Tibial nerve (tissue), 4 donors: ENCODE data around the gene FAM83B. TPM values are rescaled to one million over a fixed set of nuclear protein-coding genes. Genes with fewer than 3 reads are reported as not detected.
"Not testable (repeated sequence)": the region's sequence is repeated elsewhere in the genome, so short reads cannot be mapped to it uniquely, and the experiment has no call there.

Experiments used
- DNase-seq, 2 donors: peaks; one replicate each; pipeline ENCODE4 v3.0.0-alpha.2; 2019; ENCODE audit warnings: low spot score in 2 of 2
- H3K27ac ChIP-seq, 4 donors: fragments of 200-600 bp; sonication (generic) in 3 of 4; one replicate each; pipeline ENCODE4 v1.5.1; 2017 to 2019; ENCODE audit warnings: mild to moderate bottlenecking in 1 of 4
- H3K27me3 ChIP-seq, 2 donors: fragments of 200-600 bp; sonication (generic) in 1 of 2; one replicate each; pipeline versions ENCODE4 v1.5.1 to v1.6.0; 2017 to 2019
- H3K36me3 ChIP-seq, 3 donors: fragments of 200-600 bp; sonication (generic); one replicate each; pipeline ENCODE4 v1.5.1; 2018 to 2019
- H3K4me1 ChIP-seq, 4 donors: fragments of 200-600 bp; sonication (generic) in 3 of 4; one replicate each; pipeline ENCODE4 v1.5.1; 2017 to 2019
- H3K4me3 ChIP-seq, 4 donors: fragments of 200-600 bp; sonication (generic) in 3 of 4; one replicate each; pipeline ENCODE4 v1.5.1; 2017 to 2019; ENCODE audit warnings: mild to moderate bottlenecking in 1 of 4, moderate library complexity in 1 of 4
- H3K9me3 ChIP-seq, 4 donors: fragments of 200-600 bp; sonication (generic) in 3 of 4; one replicate each; pipeline ENCODE4 v1.5.1; 2017 to 2019
- CTCF ChIP-seq, 5 experiments: fragments of 200-600 bp in 3 of 5; fragments of 450-650 bp in 2 of 5; sonication (generic) in 3 of 5; IDR thresholded peaks; one replicate each; pipeline ENCODE4 v1.5.1; 2016 to 2019; ENCODE audit warnings: antibody characterized with exemption in 5 of 5, mild to moderate bottlenecking in 3 of 5, moderate library complexity in 2 of 5
- EP300 ChIP-seq, 2 donors: sonication (generic); formaldehyde crosslinking; IDR thresholded peaks; one replicate each; pipeline ENCODE4 v1.6.1; 2017; ENCODE audit warnings: antibody characterized with exemption in 2 of 2, mild to moderate bottlenecking in 1 of 2
- POLR2A ChIP-seq, 2 donors: fragments of 450-650 bp; IDR thresholded peaks; one replicate each; pipeline ENCODE4 v1.6.1; 2017; ENCODE audit warnings: antibody characterized with exemption in 2 of 2, mild to moderate bottlenecking in 2 of 2, moderate library complexity in 2 of 2
- WGBS, 2 donors: methylation state at CpG; one replicate each; pipeline ENCODE4 v1.1.5; 2018; 5-methylcytosine and 5-hydroxymethylcytosine counted together
- total RNA-seq, 4 donors: library from RNA; depleted of rRNA; stranded (reverse); fragments of >200 nt; gene quantifications; one replicate each; pipeline ENCODE4 v1.1.0, GENCODE V29; 2016

FAM83B gene
- total RNA-seq, 4 donors from 2014 or later, result not detected

GRCh38 chr6:54817834-54818233 is 28.7 kb upstream of the FAM83B start:
- Histone ChIP-seq H3K36me3 (no peaks in the 10 kb centered on the region), H3K27ac (no peak overlapping the region), H3K4me3 (no peak overlapping the region), H3K4me1 (no peaks in the 10 kb centered on the region), H3K27me3 (no peaks in the 10 kb centered on the region), H3K9me3 (no peaks in the 10 kb centered on the region)
- TF ChIP-seq CTCF (IDR thresholded peaks at IDR 0.05), result no peak
- no peak for TF ChIP-seq EP300 (IDR thresholded peaks at IDR 0.05)
- TF ChIP-seq POLR2A (IDR thresholded peaks at IDR 0.05), result no peak
- no peak for DNase-seq
- 90 to 91% methylated on average over 2 of the region's 2 CpGs for WGBS, 2 donors

GRCh38 chr6:54824225-54824624 is 22.3 kb upstream of the FAM83B start:
- H3K4me3 ChIP-seq, H3K36me3 ChIP-seq, DNase-seq, H3K27ac ChIP-seq, H3K27me3 ChIP-seq, H3K4me1 ChIP-seq, H3K9me3 ChIP-seq: not testable (repeated sequence)
- 75 to 84% methylated on average over 6 of the region's 6 CpGs for WGBS, 2 donors

- 53 to 57% methylated on average over 2 of the region's 2 CpGs for WGBS, 2 donors
- no peaks in the 10 kb centered on the region for H3K27me3 ChIP-seq
- H3K36me3 ChIP-seq, result no peaks in the 10 kb centered on the region
- H3K9me3 ChIP-seq, result peaks cover 0 to 7% (median 0%) of the 10 kb centered on the region in 4 donors
- H3K4me3 ChIP-seq, result no peak overlapping the region
- no peaks in the 10 kb centered on the region for H3K4me1 ChIP-seq
- no peak for TF ChIP-seq CTCF (IDR thresholded peaks at IDR 0.05)
- TF ChIP-seq EP300 (IDR thresholded peaks at IDR 0.05), result no peak
- no peak for TF ChIP-seq POLR2A (IDR thresholded peaks at IDR 0.05)
- H3K27ac ChIP-seq, result no peak overlapping the region
- no peak for DNase-seq
These were observed 19.6 kb upstream of the FAM83B start for GRCh38 chr6:54827010-54827409.

GRCh38 chr6:54830216-54830615 is 16.4 kb upstream of the FAM83B start:
- WGBS, 2 donors, result 80 to 93% methylated on average over 1 of the region's 1 CpG
- no peaks in the 10 kb centered on the region for H3K9me3 ChIP-seq
- DNase-seq, result no peak
- no peaks in the 10 kb centered on the region for H3K27me3 ChIP-seq
- H3K4me3 ChIP-seq, result no peak overlapping the region
- H3K36me3 ChIP-seq, result no peaks in the 10 kb centered on the region
- TF ChIP-seq CTCF (IDR thresholded peaks at IDR 0.05), result no peak
- no peak for TF ChIP-seq EP300 (IDR thresholded peaks at IDR 0.05)
- no peak for TF ChIP-seq POLR2A (IDR thresholded peaks at IDR 0.05)
- H3K4me1 ChIP-seq, result no peaks in the 10 kb centered on the region
- H3K27ac ChIP-seq, result no peak overlapping the region

- TF ChIP-seq CTCF (IDR thresholded peaks at IDR 0.05) (no peak), POLR2A (IDR thresholded peaks at IDR 0.05) (no peak), EP300 (IDR thresholded peaks at IDR 0.05) (no peak)
- H3K27me3 ChIP-seq, result no peaks in the 10 kb centered on the region
- 80 to 88% methylated on average over 1 of the region's 1 CpG for WGBS, 2 donors
- H3K4me1 ChIP-seq, result no peaks in the 10 kb centered on the region
- no peaks in the 10 kb centered on the region for H3K36me3 ChIP-seq
- H3K27ac ChIP-seq, result no peak overlapping the region
- peaks cover 0 to 4% (median 0%) of the 10 kb centered on the region in 4 donors for H3K9me3 ChIP-seq
- H3K4me3 ChIP-seq, result no peak overlapping the region
- no peak for DNase-seq
These were observed 11.4 kb upstream of the FAM83B start for GRCh38 chr6:54835176-54835575.
